Measurements from ENCODE around the gene QSER1.

DNA sequence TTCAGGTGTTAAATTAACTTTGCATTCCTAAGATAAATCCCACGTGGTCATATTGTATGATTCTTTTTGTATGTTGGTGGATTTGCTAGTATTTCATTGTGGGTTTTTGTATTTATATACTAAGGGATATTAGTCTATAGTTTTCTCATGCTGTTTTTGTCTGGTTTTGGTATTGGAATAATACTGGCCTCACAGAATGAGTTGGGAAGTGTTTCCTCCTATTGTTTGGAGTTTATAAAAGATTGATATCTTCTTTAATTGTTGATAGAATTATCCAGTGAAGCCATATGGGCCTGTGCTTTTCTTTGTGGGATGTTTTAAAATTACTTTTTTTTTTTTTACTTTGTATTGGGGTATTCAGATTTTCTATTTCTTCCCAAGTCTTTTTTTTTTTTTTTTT lies 59.8 kb downstream of the QSER1 start:
- TF ChIP-seq, protein P1, sequence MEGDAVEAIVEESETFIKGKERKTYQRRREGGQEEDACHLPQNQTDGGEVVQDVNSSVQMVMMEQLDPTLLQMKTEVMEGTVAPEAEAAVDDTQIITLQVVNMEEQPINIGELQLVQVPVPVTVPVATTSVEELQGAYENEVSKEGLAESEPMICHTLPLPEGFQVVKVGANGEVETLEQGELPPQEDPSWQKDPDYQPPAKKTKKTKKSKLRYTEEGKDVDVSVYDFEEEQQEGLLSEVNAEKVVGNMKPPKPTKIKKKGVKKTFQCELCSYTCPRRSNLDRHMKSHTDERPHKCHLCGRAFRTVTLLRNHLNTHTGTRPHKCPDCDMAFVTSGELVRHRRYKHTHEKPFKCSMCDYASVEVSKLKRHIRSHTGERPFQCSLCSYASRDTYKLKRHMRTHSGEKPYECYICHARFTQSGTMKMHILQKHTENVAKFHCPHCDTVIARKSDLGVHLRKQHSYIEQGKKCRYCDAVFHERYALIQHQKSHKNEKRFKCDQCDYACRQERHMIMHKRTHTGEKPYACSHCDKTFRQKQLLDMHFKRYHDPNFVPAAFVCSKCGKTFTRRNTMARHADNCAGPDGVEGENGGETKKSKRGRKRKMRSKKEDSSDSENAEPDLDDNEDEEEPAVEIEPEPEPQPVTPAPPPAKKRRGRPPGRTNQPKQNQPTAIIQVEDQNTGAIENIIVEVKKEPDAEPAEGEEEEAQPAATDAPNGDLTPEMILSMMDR (IDR thresholded peaks at IDR 0.05; ENCODE audit: insufficient read depth, low read length, poor library complexity, severe bottlenecking) = no peak
- TF ChIP-seq EZH2phosphoT487 (conservative IDR thresholded peaks at IDR 0.05; ENCODE audit: low read length) = no peak

Measured in SU-DHL-6 (cell line).